Measurements from ENCODE around the gene DAB2IP.

GRCh38 chr9:121738968-121739367, 87.5 kb downstream of the DAB2IP start:
- TF ChIP-seq CTCF (IDR thresholded peaks at IDR 0.05) = no peak
- TF ChIP-seq ZFX (IDR thresholded peaks at IDR 0.05; ENCODE audit: borderline replicate concordance) = no peak
